ENCODE data around the gene HOXC6.

DNA sequence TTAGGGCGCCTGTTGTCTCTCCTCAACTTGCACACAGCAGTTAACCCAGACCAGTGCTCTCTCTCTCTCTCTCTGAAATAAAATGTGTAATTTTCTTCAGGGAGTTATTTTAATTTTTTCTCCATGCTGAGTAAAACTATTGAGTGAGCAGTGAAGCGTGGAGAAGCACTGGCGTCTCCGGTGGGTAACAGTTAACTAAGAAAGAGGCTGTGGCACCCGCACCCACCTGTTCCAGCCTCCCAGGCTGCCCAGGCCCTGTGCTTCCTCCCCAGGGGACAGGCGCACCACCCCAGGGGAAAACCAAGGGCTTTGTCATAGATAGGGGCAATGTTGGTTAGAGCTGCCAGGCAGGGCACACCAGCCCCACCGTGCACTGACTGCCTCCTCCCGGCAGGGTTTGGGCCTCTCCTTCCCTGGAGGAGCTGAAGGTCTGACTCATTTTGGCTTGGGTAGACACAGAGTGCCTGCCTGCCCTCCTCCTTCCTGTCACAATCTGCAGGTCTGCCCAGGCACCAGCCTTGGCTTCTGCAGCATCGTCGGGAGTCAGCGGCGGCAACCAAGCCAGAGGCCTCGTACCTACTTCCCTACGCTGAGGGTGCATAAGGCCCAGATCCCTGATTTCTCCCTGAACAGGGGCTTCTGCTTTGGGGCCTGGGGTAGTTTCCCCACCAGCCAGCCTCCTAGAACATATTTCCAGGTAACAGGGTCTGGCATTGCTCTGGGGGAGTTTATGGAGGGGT, 8.6 kb downstream of the HOXC6 start:
- TF ChIP-seq, protein P1, sequence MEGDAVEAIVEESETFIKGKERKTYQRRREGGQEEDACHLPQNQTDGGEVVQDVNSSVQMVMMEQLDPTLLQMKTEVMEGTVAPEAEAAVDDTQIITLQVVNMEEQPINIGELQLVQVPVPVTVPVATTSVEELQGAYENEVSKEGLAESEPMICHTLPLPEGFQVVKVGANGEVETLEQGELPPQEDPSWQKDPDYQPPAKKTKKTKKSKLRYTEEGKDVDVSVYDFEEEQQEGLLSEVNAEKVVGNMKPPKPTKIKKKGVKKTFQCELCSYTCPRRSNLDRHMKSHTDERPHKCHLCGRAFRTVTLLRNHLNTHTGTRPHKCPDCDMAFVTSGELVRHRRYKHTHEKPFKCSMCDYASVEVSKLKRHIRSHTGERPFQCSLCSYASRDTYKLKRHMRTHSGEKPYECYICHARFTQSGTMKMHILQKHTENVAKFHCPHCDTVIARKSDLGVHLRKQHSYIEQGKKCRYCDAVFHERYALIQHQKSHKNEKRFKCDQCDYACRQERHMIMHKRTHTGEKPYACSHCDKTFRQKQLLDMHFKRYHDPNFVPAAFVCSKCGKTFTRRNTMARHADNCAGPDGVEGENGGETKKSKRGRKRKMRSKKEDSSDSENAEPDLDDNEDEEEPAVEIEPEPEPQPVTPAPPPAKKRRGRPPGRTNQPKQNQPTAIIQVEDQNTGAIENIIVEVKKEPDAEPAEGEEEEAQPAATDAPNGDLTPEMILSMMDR (IDR thresholded peaks at IDR 0.05): no peak
- no peak for TF ChIP-seq ZFX (IDR thresholded peaks at IDR 0.05; ENCODE audit: borderline replicate concordance)
